NCI-H1436 (cell line): ENCODE results near the gene FMN1.
A peak's percentile ranks its signal among the peaks of the same experiment; 100 is the strongest.

Source experiments
- DNase-seq: peaks from one replicate; lab custom pipeline; 2025; lab: John Stamatoyannopoulos, UW

FMN1 gene

DNA sequence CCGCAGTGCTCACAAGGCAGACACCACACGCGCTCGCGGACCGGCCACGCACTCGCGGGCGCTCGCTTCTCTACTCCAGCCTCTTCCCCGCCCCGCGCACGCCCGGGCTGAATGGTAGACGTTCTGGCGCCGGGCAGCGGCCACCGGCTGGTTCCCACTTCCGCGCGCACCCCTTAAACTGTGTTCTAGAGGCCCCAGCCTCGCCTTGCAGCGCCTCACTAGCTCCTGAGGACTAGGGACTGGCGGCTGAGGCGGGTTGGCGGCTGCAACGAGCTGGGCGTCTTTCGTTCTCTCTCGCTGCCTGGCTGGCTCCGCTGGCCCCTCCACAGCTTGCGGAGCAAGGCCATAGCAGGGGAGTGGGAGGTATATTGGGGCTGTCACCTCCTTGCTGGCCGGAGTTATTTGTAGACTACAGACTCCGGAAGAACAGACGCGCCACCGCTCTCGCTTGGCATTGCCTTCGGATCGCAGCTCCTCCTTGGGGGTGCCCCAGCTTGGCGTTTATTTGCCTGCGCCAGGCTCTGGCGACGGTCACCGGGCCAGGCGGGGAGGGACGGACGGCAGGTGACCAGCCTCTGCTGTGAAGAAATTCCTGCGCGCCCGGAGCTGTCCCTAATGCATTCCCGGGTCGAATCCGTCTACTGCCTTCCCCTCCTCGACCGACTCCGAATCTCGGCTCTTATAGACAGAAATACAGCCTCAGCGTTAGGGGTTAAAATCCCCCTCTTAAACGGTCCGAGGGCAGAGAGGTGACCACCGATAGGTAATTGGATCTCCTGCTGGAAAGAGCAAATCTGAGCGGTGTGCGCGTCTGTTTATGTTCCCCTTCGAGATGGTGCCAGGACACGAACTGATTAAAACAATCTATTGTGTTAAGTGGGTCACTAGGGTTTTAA is 475.4 kb downstream of the FMN1 start:
- DNase-seq: no peak

DNA sequence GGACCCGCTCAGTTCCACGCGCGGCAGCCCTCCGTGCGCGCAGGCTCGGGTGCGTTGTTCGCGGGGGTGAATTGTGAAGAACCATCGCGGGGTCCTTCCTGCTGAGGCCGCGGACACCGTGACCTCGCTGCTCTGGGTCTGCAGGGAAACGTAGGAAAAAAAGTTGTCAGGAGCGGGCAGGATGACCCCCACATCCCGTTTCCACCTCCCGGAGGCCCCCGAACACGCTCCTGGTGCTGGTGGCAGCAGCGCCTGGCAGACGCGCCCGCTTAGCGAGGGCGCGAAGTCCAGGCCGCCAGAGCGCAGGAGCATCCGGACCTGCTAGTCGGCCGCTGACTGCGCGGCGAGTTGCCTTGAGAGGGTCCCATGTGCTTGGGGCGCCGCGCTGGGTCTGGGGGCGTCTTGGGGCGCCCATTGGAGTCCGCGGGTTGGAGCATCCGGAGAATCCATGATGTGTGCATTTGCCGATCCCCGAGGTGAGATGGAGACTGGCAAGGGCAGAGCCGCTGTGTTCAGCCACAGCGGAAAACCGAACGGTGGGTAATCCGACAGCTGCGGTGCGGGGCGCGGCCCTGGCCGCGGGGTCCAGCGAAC is 476.2 kb downstream of the FMN1 start:
- DNase-seq: no peak

DNA sequence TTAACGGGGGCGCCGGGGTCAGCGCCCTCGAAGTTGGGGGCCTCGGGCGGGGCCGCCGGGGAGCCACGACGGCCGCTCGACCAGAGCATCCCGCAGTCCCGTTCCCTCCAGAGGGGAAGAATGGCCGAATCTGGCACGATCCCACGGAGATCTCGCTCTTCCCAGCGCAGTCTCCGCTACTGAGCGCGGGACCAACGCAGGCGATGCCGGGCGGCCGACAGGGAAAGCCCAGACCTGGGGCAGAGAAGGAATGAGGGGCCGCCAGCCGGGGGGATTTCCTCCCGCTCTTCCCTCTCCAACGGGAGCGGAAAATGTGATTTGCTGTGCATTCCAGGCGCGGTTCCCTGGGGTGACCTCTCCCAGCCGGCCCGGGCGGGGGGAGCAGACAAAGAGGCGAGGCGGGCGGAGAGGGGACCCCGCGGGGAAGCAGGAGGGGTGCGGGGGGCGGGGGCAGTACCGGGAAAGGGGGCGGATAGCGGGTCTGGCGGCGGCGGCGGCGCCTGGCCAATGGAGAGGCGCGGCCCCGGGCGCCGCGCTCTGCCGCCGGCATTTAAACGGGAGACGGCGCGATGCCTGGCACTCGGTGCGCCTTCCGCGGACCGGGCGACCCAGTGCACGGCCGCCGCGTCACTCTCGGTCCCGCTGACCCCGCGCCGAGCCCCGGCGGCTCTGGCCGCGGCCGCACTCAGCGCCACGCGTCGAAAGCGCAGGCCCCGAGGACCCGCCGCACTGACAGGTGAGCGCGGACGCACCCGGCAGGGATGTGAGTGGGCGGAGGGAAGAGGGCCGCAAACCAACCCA is 476.9 kb downstream of the FMN1 start, which contains the start of gene GREM1:
TSS of gene GREM1 (plus strand) at position 579 of the 801 bp plus-strand sequence. CDS start 12,687 bp downstream, outside the sequence.
- peak; percentile 60 for DNase-seq

DNA sequence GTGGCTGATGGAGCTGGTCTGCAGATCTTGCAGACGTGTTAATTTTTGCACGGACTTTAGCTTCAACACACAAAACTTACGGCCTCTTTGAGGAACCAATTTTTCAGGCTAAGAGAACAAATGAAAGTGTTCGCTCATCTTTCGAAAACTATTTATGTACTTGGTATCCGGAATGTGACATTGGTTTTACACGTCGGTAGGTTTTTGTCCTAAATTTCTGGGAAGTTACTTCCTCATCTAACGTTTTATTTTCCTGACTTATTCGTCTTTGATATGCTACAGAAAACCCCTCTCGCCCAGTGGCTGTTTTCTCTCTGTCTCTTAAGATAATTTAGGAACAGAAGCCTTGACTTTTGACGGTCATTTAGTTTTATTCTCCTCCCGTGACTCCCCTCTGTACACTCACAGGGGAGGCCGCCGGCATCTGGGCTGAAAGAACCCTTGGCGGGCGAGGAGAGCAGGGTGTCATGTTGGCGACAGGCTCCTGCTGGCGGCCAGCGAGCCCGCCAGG is 477.5 kb downstream of the FMN1 start:
- DNase-seq: no peak

DNA sequence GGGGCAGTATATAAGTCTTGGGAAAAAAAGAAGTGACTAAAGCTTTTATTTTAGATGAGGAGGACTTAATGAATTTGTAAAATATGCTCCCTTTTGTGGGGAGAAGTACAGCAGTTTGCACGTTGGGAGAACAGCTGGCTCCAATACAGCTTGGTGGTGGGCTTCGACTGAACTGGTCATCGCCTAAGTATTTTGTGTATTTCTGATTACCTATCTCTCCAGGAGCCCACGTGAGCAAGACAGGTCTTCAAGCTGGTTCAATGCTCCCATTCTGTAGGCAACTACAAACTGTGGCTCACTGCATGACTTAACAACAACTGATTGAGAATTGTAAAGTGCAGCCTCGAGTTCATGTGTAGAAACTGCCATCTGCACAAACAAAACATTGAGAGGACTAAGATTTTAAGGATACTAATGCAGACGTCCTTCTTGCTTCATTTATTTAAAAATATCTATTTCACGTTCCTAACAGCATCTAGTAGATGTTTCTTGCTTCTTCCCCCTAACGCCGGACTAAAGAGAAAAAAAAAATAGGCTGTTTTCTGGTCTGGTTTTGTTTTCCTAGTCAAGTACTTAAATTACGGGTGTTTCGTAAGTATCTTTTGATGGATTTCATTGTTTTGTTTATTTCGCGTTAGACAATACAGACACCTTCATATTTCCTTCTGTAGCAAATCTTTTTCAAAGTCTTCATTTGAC is 478.1 kb downstream of the FMN1 start:
- DNase-seq: no peak
